Mammary epithelial cell (primary cell): ENCODE data around the gene SLC7A7.

ENCODE experiments used
- EZH2 ChIP-seq: IDR thresholded peaks from 2 replicates; pipeline ENCODE4 v1.6.1; 2012; ENCODE audit warnings: low read length, inconsistent platforms, borderline replicate concordance
- TF ChIP-seq, protein P1 (sequence below), 2 donors: IDR thresholded peaks in 1 of 2; conservative IDR thresholded peaks in 1 of 2; 2 replicates each; pipeline ENCODE4 v1.5.1; 2011 to 2012; ENCODE audit warnings: inconsistent platforms in 2 of 2, low read length in 2 of 2, mild to moderate bottlenecking in 2 of 2, control low read depth in 1 of 2, low read depth in 1 of 2; ENCODE audit not compliant: insufficient read depth in 1 of 2; ENCODE audit errors: extremely low read depth in 1 of 2

GRCh38 chr14:22842211-22843122 is 27.2 kb upstream of the SLC7A7 start:
- TF ChIP-seq EZH2, result no peak
- TF ChIP-seq, protein P1, sequence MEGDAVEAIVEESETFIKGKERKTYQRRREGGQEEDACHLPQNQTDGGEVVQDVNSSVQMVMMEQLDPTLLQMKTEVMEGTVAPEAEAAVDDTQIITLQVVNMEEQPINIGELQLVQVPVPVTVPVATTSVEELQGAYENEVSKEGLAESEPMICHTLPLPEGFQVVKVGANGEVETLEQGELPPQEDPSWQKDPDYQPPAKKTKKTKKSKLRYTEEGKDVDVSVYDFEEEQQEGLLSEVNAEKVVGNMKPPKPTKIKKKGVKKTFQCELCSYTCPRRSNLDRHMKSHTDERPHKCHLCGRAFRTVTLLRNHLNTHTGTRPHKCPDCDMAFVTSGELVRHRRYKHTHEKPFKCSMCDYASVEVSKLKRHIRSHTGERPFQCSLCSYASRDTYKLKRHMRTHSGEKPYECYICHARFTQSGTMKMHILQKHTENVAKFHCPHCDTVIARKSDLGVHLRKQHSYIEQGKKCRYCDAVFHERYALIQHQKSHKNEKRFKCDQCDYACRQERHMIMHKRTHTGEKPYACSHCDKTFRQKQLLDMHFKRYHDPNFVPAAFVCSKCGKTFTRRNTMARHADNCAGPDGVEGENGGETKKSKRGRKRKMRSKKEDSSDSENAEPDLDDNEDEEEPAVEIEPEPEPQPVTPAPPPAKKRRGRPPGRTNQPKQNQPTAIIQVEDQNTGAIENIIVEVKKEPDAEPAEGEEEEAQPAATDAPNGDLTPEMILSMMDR (conservative IDR thresholded peaks at IDR 0.05 in 1 of 2, IDR thresholded peaks at IDR 0.05 in 1 of 2; ENCODE audit: extremely low read depth in 1 of 2, insufficient read depth in 1 of 2, low read depth in 1 of 2, low read length in 2 of 2), result no peak
